ENCODE results near the gene ADO. TPM values are rescaled to one million over a fixed set of nuclear protein-coding genes. Genes with fewer than 3 reads are reported as not detected.

Gene ADO
- total RNA-seq, result 10 to 100 TPM in 3 of 4 donors, 1 to 10 TPM in 1; 10.0 to 16.0 (median 13.8) TPM

GRCh38 chr10:62804356-62805230 is at the start of gene ADO:
Gene ADO, plus strand, starts transcription at chr10:62804720. Its CDS starts 340 bp downstream, at chr10:62805060.
- H3K27me3 ChIP-seq, result peaks cover 0 to 7% (median 0%) of the 10 kb centered on the region in 4 donors
- WGBS, 2 donors, result 0 to 2% methylated on average over 11 to 12 of the region's 87 CpGs
- peak within 1 kb of the TSS; percentile 91 to 97 (median 96) for H3K27ac ChIP-seq
- H3K4me1 ChIP-seq, result peaks cover 19 to 51% (median 19%) of the 10 kb centered on the region in 3 donors
- intact Hi-C loops (cut with DNase I), result no loop called here
- TF ChIP-seq POLR2A (IDR thresholded peaks at IDR 0.05) (peak in 2 of 4 donors; percentile 42 to 76), CTCF (IDR thresholded peaks at IDR 0.05) (peak in 3 of 6 experiments; percentile 2 to 9 (median 2))
- peak; percentile 54 for DNase-seq
- peak within 1 kb of the TSS; percentile 83 to 93 (median 90) for H3K4me3 ChIP-seq
- no peaks in the 10 kb centered on the region for H3K9me3 ChIP-seq
- H3K36me3 ChIP-seq, result peaks cover 0 to 16% (median 0%) of the 10 kb centered on the region in 3 donors

GRCh38 chr10:62754963-62755362 is 49.6 kb upstream of the ADO start:
- 64 to 85% methylated on average over 1 of the region's 1 CpG for WGBS, 2 donors
- Histone ChIP-seq H3K36me3 (no peaks in the 10 kb centered on the region), H3K4me1 (no peaks in the 10 kb centered on the region), H3K27me3 (no peaks in the 10 kb centered on the region), H3K4me3 (no peak overlapping the region), H3K9me3 (no peaks in the 10 kb centered on the region), H3K27ac (no peak overlapping the region)
- no peak for DNase-seq
- intact Hi-C loops (cut with DNase I), result no loop called here
- TF ChIP-seq CTCF (IDR thresholded peaks at IDR 0.05) (no peak), POLR2A (IDR thresholded peaks at IDR 0.05) (no peak)

- DNase-seq, result no peak
- 62% methylated on average over 8 of the region's 8 CpGs for WGBS, 2 donors
- no peak overlapping the region for H3K4me3 ChIP-seq
- no peaks in the 10 kb centered on the region for H3K4me1 ChIP-seq
- H3K36me3 ChIP-seq, result no peaks in the 10 kb centered on the region
- intact Hi-C loops (cut with DNase I), result no loop called here
- H3K9me3 ChIP-seq, result no peaks in the 10 kb centered on the region
- no peaks in the 10 kb centered on the region for H3K27me3 ChIP-seq
- no peak overlapping the region for H3K27ac ChIP-seq
- TF ChIP-seq POLR2A (IDR thresholded peaks at IDR 0.05) (no peak), CTCF (IDR thresholded peaks at IDR 0.05) (no peak)
These were observed 48.6 kb upstream of the ADO start for GRCh38 chr10:62755662-62756653.

GRCh38 chr10:62759599-62760175 is 44.8 kb upstream of the ADO start:
- WGBS, 2 donors, result 72 to 82% methylated on average over 3 to 5 of the region's 5 CpGs
- intact Hi-C loops (cut with DNase I), result no loop called here
- H3K27ac ChIP-seq, result peak overlapping the region in 2 of 4 donors; percentile 14 to 39
- TF ChIP-seq POLR2A (IDR thresholded peaks at IDR 0.05) (no peak), CTCF (IDR thresholded peaks at IDR 0.05) (no peak)
- no peaks in the 10 kb centered on the region for H3K9me3 ChIP-seq
- DNase-seq, result no peak
- H3K4me1 ChIP-seq, result no peaks in the 10 kb centered on the region
- no peaks in the 10 kb centered on the region for H3K27me3 ChIP-seq
- no peak overlapping the region for H3K4me3 ChIP-seq
- no peaks in the 10 kb centered on the region for H3K36me3 ChIP-seq
